H1 (cell line): ENCODE results near the gene MLN. TPM values are rescaled to one million over a fixed set of nuclear protein-coding genes. Genes with fewer than 3 reads are reported as not detected.

Experiments
- ATF3 ChIP-seq: IDR thresholded peaks from 2 replicates; pipeline ENCODE4 v1.6.1; 2011; ENCODE audit warnings: low read depth, mild to moderate bottlenecking, low read length; ENCODE audit not compliant: insufficient read depth
- EGR1 ChIP-seq: IDR thresholded peaks from 2 replicates; pipeline ENCODE4 v1.6.1; 2011; ENCODE audit warnings: low read depth, low read length, borderline replicate concordance
- EZH2 ChIP-seq: fragments of 200-600 bp; sonication (generic); IDR thresholded peaks from 2 replicates; pipeline ENCODE4 v1.7.1; 2012; ENCODE audit warnings: low read depth, mild to moderate bottlenecking, moderate library complexity, low read length, inconsistent platforms; ENCODE audit not compliant: severe bottlenecking
- FOSL1 ChIP-seq: IDR thresholded peaks from 2 replicates; pipeline ENCODE4 v1.6.1; 2011; ENCODE audit warnings: mild to moderate bottlenecking, low read depth, low read length, moderate library complexity; ENCODE audit not compliant: insufficient read depth
- JUND ChIP-seq: IDR thresholded peaks from 2 replicates; pipeline ENCODE4 v1.6.1; 2011; ENCODE audit warnings: mild to moderate bottlenecking, improper control_type of control experiment, low read length
- KDM1A ChIP-seq: fragments of 200-600, 300-600 bp; sonication (generic); IDR thresholded peaks from 2 replicates; pipeline ENCODE4 v1.7.1; 2016; ENCODE audit warnings: mild to moderate bottlenecking, low read length, borderline replicate concordance
- KDM5A ChIP-seq: fragments of 200-600 bp; IDR thresholded peaks from 2 replicates; pipeline ENCODE4 v1.7.1; 2012; ENCODE audit warnings: mild to moderate bottlenecking, low read length, inconsistent platforms, mixed read lengths
- MAX ChIP-seq: IDR thresholded peaks from 2 replicates; pipeline ENCODE4 v1.6.1; 2012; ENCODE audit warnings: inconsistent platforms
- NANOG ChIP-seq: IDR thresholded peaks from 2 replicates; pipeline ENCODE4 v1.6.1; 2011; ENCODE audit warnings: low read length, low read depth, mild to moderate bottlenecking, inconsistent platforms; ENCODE audit not compliant: insufficient read depth, poor library complexity, severe bottlenecking
- PHF8 ChIP-seq: fragments of 200-600 bp; sonication (generic); conservative IDR thresholded peaks from 2 replicates; pipeline ENCODE4 v1.7.1; 2012; ENCODE audit warnings: low read depth, mild to moderate bottlenecking, inconsistent platforms, low read length, moderate library complexity
- RAD21 ChIP-seq, 2 experiments: IDR thresholded peaks in 1 of 2; conservative IDR thresholded peaks in 1 of 2; 2 replicates each; pipeline ENCODE4 v1.6.1; 2011; ENCODE audit warnings: low read depth in 2 of 2, low read length in 2 of 2, improper control_type of control experiment in 1 of 2, inconsistent platforms in 1 of 2, mild to moderate bottlenecking in 1 of 2, moderate library complexity in 1 of 2
- RXRA ChIP-seq: IDR thresholded peaks from 2 replicates; pipeline ENCODE4 v1.6.1; 2011; ENCODE audit warnings: low read depth, mild to moderate bottlenecking, low read length, moderate library complexity; ENCODE audit not compliant: insufficient read depth
- SUZ12 ChIP-seq: fragments of 200-600 bp; sonication (generic); IDR thresholded peaks from 2 replicates; pipeline ENCODE4 v1.6.1; 2012; ENCODE audit warnings: mild to moderate bottlenecking, inconsistent platforms, low read length, moderate library complexity, mixed read lengths
- TAF7 ChIP-seq: optimal IDR thresholded peaks from 2 replicates; pipeline ENCODE3; 2011; ENCODE audit warnings: low read depth, mild to moderate bottlenecking, inconsistent platforms, low read length, moderate library complexity, borderline replicate concordance
- TEAD4 ChIP-seq: IDR thresholded peaks from 2 replicates; pipeline ENCODE4 v1.6.1; 2012; ENCODE audit warnings: low read depth, low read length, inconsistent platforms, mixed read lengths
- polyA plus RNA-seq, 7 experiments: library from polyadenylated mRNA; depleted of rRNA in 3 of 7; stranded (reverse) in 5 of 7; unstranded in 2 of 7; fragments of >200 nt in 5 of 7; fragments of 200-250 nt in 2 of 7; gene quantifications; 1 replicate in 5 of 7; 2 replicates in 1 of 7; 4 replicates in 1 of 7; pipeline versions ENCODE4 v1.2.1 to v1.2.3, GENCODE V29; 2011 to 2013; ENCODE audit warnings: missing spikeins in 2 of 7, mixed read lengths in 2 of 7
- total RNA-seq: library from RNA; stranded (reverse); fragmentation: NEBNext Ultra II Directional; extraction: Animal tissue kit (Norgen Biotek cat#: 25700); gene quantifications from 2 replicates; pipeline ENCODE4 v1.2.1, GENCODE V29; 2021

The MLN gene
- total and polyA plus RNA-seq, 2 of the 8 experiments (the other 6 are each of a cell fraction or from before 2014, with no cell fraction given) = not detected

GRCh38 chr6:33834401-33835392 is 30.9 kb upstream of the MLN start (continued):
- TF ChIP-seq TEAD4 = no peak
- no peak for TF ChIP-seq TAF7
- TF ChIP-seq FOSL1 = no peak
- TF ChIP-seq RAD21 (IDR thresholded peaks at IDR 0.05 in 1 of 2, conservative IDR thresholded peaks at IDR 0.05 in 1 of 2; ENCODE audit: low read depth in 2 of 2, low read length in 2 of 2) = no peak
- no peak for TF ChIP-seq KDM5A
- no peak for TF ChIP-seq EGR1
- TF ChIP-seq JUND = no peak
- TF ChIP-seq KDM1A = no peak
- no peak for TF ChIP-seq RXRA
- TF ChIP-seq NANOG = no peak
- TF ChIP-seq ATF3 = peak; percentile 13; the same call in 1 of the 2 replicates
- no peak for TF ChIP-seq SUZ12
- TF ChIP-seq EZH2 = no peak
- peak; percentile 62 for TF ChIP-seq MAX
- TF ChIP-seq PHF8 = no peak
